Measurements from ENCODE around the gene CRYGB. TPM values are rescaled to one million over a fixed set of nuclear protein-coding genes. Genes with fewer than 3 reads are reported as not detected.
"Not testable (repeated sequence)": the region's sequence is repeated elsewhere in the genome, so short reads cannot be mapped to it uniquely, and the experiment has no call there.

CRYGB gene
- total and polyA plus RNA-seq, 2 donors (not counting 1 experiment from before 2014, with no cell fraction given), result not detected

GRCh38 chr2:208118918-208119317 lies 27.0 kb downstream of the CRYGB start:
- no peak overlapping the region for H2AFZ ChIP-seq (ENCODE audit: low read length)
- H3K36me3 ChIP-seq (ENCODE audit: control insufficient read depth, insufficient read depth, low read length), result no peaks in the 10 kb centered on the region
- H3K4me2 ChIP-seq (ENCODE audit: extremely low read depth, insufficient read depth, low read length), result no peak overlapping the region
- no peak overlapping the region for H3K4me3 ChIP-seq (replicated peaks in 1 of 4; ENCODE audit: control extremely low read depth in 1 of 4, insufficient read depth in 1 of 4, low read depth in 3 of 4, low read length in 4 of 4)
- H4K20me1 ChIP-seq (ENCODE audit: control insufficient read depth, extremely low read depth, insufficient read depth, low read length), result no peaks in the 10 kb centered on the region
- no peaks in the 10 kb centered on the region for H3K9me3 ChIP-seq (ENCODE audit: control insufficient read depth, insufficient read depth, low read depth, low read length)
- no peaks in the 10 kb centered on the region for H3K27me3 ChIP-seq (ENCODE audit: control insufficient read depth, insufficient read depth, low read length)
- no peak overlapping the region for H3K27ac ChIP-seq (ENCODE audit: insufficient read depth, low read length)
- DNase-seq (ENCODE audit: low read depth in 2 of 2), result no peak
- TF ChIP-seq, protein P1, sequence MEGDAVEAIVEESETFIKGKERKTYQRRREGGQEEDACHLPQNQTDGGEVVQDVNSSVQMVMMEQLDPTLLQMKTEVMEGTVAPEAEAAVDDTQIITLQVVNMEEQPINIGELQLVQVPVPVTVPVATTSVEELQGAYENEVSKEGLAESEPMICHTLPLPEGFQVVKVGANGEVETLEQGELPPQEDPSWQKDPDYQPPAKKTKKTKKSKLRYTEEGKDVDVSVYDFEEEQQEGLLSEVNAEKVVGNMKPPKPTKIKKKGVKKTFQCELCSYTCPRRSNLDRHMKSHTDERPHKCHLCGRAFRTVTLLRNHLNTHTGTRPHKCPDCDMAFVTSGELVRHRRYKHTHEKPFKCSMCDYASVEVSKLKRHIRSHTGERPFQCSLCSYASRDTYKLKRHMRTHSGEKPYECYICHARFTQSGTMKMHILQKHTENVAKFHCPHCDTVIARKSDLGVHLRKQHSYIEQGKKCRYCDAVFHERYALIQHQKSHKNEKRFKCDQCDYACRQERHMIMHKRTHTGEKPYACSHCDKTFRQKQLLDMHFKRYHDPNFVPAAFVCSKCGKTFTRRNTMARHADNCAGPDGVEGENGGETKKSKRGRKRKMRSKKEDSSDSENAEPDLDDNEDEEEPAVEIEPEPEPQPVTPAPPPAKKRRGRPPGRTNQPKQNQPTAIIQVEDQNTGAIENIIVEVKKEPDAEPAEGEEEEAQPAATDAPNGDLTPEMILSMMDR (conservative IDR thresholded peaks at IDR 0.05 in 1 of 2, IDR thresholded peaks at IDR 0.05 in 1 of 2; ENCODE audit: low read depth in 1 of 2, low read length in 2 of 2), result no peak
- no peak for TF ChIP-seq EZH2 (IDR thresholded peaks at IDR 0.05; ENCODE audit: low read length, missing control alignments)
- H3K9ac ChIP-seq (ENCODE audit: insufficient read depth, low read length), result no peak overlapping the region
- H3K79me2 ChIP-seq (ENCODE audit: control insufficient read depth, insufficient read depth, low read length), result no peaks in the 10 kb centered on the region
- no peaks in the 10 kb centered on the region for H3K4me1 ChIP-seq (ENCODE audit: control insufficient read depth, extremely low read depth, insufficient read depth, low read length)

- not testable (repeated sequence) for H3K27me3 ChIP-seq (ENCODE audit: control insufficient read depth, insufficient read depth, low read length); H3K79me2 ChIP-seq (ENCODE audit: control insufficient read depth, insufficient read depth, low read length); H3K4me2 ChIP-seq (ENCODE audit: extremely low read depth, insufficient read depth, low read length); H2AFZ ChIP-seq (ENCODE audit: low read length); H3K9ac ChIP-seq (ENCODE audit: insufficient read depth, low read length); DNase-seq (ENCODE audit: low read depth in 2 of 2); H3K4me1 ChIP-seq (ENCODE audit: control insufficient read depth, extremely low read depth, insufficient read depth, low read length); H3K4me3 ChIP-seq (replicated peaks in 1 of 4; ENCODE audit: control extremely low read depth in 1 of 4, insufficient read depth in 1 of 4, low read depth in 3 of 4, low read length in 4 of 4); H3K27ac ChIP-seq (ENCODE audit: insufficient read depth, low read length); H3K9me3 ChIP-seq (ENCODE audit: control insufficient read depth, insufficient read depth, low read depth, low read length); H4K20me1 ChIP-seq (ENCODE audit: control insufficient read depth, extremely low read depth, insufficient read depth, low read length); H3K36me3 ChIP-seq (ENCODE audit: control insufficient read depth, insufficient read depth, low read length)
Measured at GRCh38 chr2:208117390-208117789, 28.6 kb downstream of the CRYGB start.

DNA sequence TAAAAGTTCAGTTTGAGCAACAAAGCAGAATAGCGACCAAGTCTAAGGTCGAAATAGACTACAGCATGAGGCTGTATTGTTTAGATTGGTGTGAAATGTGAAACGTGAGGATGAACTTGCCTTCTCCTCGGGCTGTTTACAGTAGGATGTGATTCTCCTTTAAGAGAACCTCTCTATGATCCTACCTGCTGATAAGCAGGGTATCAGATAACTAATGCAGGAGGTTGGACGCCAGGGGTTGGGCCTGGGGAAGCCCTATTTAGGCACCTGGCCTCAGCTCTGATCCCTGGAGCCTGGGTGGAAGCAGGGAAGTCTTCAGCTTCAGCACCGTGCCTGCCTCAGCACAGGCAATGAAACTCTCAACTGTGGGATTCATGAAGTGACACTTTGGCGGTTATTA lies 33.0 kb downstream of the CRYGB start:
- H3K4me3 ChIP-seq (replicated peaks in 1 of 4; ENCODE audit: control extremely low read depth in 1 of 4, insufficient read depth in 1 of 4, low read depth in 3 of 4, low read length in 4 of 4), result no peak overlapping the region
- no peak overlapping the region for H3K27ac ChIP-seq (ENCODE audit: insufficient read depth, low read length)
- no peaks in the 10 kb centered on the region for H3K36me3 ChIP-seq (ENCODE audit: control insufficient read depth, insufficient read depth, low read length)
- no peak for DNase-seq (ENCODE audit: low read depth in 2 of 2)
- H3K27me3 ChIP-seq (ENCODE audit: control insufficient read depth, insufficient read depth, low read length), result peaks cover 6% of the 10 kb centered on the region
- no peaks in the 10 kb centered on the region for H3K4me1 ChIP-seq (ENCODE audit: control insufficient read depth, extremely low read depth, insufficient read depth, low read length)
- no peak for TF ChIP-seq EZH2 (IDR thresholded peaks at IDR 0.05; ENCODE audit: low read length, missing control alignments)
- TF ChIP-seq, protein P1 (conservative IDR thresholded peaks at IDR 0.05 in 1 of 2, IDR thresholded peaks at IDR 0.05 in 1 of 2; ENCODE audit: low read depth in 1 of 2, low read length in 2 of 2), result no peak
- H4K20me1 ChIP-seq (ENCODE audit: control insufficient read depth, extremely low read depth, insufficient read depth, low read length), result no peaks in the 10 kb centered on the region
- H3K9ac ChIP-seq (ENCODE audit: insufficient read depth, low read length), result no peak overlapping the region
- no peak overlapping the region for H2AFZ ChIP-seq (ENCODE audit: low read length)
- no peaks in the 10 kb centered on the region for H3K9me3 ChIP-seq (ENCODE audit: control insufficient read depth, insufficient read depth, low read depth, low read length)
- H3K79me2 ChIP-seq (ENCODE audit: control insufficient read depth, insufficient read depth, low read length), result no peaks in the 10 kb centered on the region
- H3K4me2 ChIP-seq (ENCODE audit: extremely low read depth, insufficient read depth, low read length), result no peak overlapping the region

DNA sequence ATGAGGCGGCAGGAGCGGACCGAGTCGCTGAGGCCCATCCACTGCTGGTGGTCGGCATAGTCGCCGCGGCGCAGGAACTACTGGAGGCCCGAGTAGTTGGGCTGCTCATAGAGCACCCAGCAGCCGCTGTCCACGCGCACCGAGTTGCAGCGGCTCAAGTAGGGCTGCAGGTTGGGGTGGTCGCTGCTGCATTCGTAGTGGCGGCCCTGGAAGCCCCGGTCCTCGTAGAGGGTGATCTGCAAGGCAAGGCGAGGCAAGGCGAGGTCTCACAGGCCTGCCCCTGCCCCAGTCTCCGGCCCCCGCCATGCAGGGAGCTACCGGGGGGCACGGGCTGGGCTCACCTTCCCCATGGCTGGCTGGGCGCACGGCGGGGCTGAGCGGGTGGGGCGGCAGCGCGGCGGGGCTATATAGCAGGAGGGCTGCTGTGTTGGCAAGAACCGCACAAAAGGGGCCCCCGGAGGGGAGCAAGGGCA lies 33.6 kb downstream of the CRYGB start:
- not testable (repeated sequence) for H3K4me2 ChIP-seq (ENCODE audit: extremely low read depth, insufficient read depth, low read length); H3K9me3 ChIP-seq (ENCODE audit: control insufficient read depth, insufficient read depth, low read depth, low read length); H3K27me3 ChIP-seq (ENCODE audit: control insufficient read depth, insufficient read depth, low read length); H3K27ac ChIP-seq (ENCODE audit: insufficient read depth, low read length); DNase-seq (ENCODE audit: low read depth in 2 of 2); H3K79me2 ChIP-seq (ENCODE audit: control insufficient read depth, insufficient read depth, low read length); H3K36me3 ChIP-seq (ENCODE audit: control insufficient read depth, insufficient read depth, low read length); H2AFZ ChIP-seq (ENCODE audit: low read length); H3K9ac ChIP-seq (ENCODE audit: insufficient read depth, low read length); H3K4me1 ChIP-seq (ENCODE audit: control insufficient read depth, extremely low read depth, insufficient read depth, low read length); H3K4me3 ChIP-seq (replicated peaks in 1 of 4; ENCODE audit: control extremely low read depth in 1 of 4, insufficient read depth in 1 of 4, low read depth in 3 of 4, low read length in 4 of 4); H4K20me1 ChIP-seq (ENCODE audit: control insufficient read depth, extremely low read depth, insufficient read depth, low read length)
